ENCODE data around the gene STK10. TPM values are rescaled to one million over a fixed set of nuclear protein-coding genes. Genes with fewer than 3 reads are reported as not detected.
A peak's percentile ranks its signal among the peaks of the same experiment; 100 is the strongest.

Gene STK10
- total RNA-seq, 1 donor from 2014 or later: 60.2 TPM

GRCh38 chr5:172004824-172005237, 183.2 kb downstream of the STK10 start:
- no peaks in the 10 kb centered on the region for H3K27me3 Mint-ChIP-seq (ENCODE audit: low read depth, unreplicated experiment)
- DNase-seq (ENCODE audit: low read depth) (peak; percentile 27), FAIRE-seq (no peak)
- Histone ChIP-seq H4K20me1 (ENCODE audit: insufficient read depth, low read length) (peaks cover 66% of the 10 kb centered on the region), H3K27me3 (ENCODE audit: insufficient read depth, low read length) (no peaks in the 10 kb centered on the region), H3K79me2 (ENCODE audit: insufficient read depth, low read length) (peaks cover 67% of the 10 kb centered on the region), H3K36me3 (ENCODE audit: insufficient read depth, low read length) (no peaks in the 10 kb centered on the region), H3K4me2 (ENCODE audit: low read length) (peak overlapping the region; percentile 92), H3K4me1 (ENCODE audit: insufficient read depth, low read length) (peaks cover 49% of the 10 kb centered on the region), H2AFZ (ENCODE audit: low read depth, low read length) (no peak overlapping the region), H3K4me3 (ENCODE audit: insufficient read depth, low read depth, low read length) (peak overlapping the region; percentile 88), H3K9me3 (ENCODE audit: insufficient read depth, low read depth, low read length) (no peaks in the 10 kb centered on the region), H3K27ac (ENCODE audit: low read depth, low read length) (peak overlapping the region; percentile 98), H3K9ac (ENCODE audit: low read length) (peak overlapping the region; percentile 92)
- H3K36me3 Mint-ChIP-seq (ENCODE audit: low read depth, unreplicated experiment): no peaks in the 10 kb centered on the region
- H3K4me3 Mint-ChIP-seq (ENCODE audit: unreplicated experiment): peak overlapping the region; percentile 89
- no peak overlapping the region for H3K27ac Mint-ChIP-seq (ENCODE audit: unreplicated experiment)
- no peak for TF ChIP-seq CTCF (IDR thresholded peaks at IDR 0.05; ENCODE audit: insufficient read depth, low read depth, low read length)
- TF ChIP-seq EZH2 (IDR thresholded peaks at IDR 0.05; ENCODE audit: insufficient read depth, low read length): no peak
- peaks cover 2% of the 10 kb centered on the region for H3K9me3 Mint-ChIP-seq (ENCODE audit: unreplicated experiment)
- H3K4me1 Mint-ChIP-seq (ENCODE audit: low read depth, unreplicated experiment): peaks cover 39% of the 10 kb centered on the region

DNA sequence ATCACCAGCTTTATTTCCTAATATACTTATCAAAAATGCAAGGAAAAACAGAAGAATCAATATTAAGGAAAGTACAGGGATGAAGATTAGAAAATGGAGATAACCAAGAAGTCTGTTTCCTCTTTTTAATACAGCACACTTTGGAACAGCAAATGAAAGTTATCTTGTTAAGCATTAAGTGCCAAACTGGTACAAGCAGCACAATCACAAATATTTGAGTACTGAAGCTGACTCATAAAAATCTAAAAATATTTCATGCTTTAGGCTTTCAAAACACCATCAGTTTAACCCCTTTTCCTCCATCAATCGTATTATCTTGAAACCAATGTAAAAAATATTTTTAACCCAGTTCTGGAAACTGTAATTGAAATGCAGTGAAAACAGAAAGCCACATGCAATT, 184.3 kb downstream of the STK10 start:
- DNase-seq (ENCODE audit: low read depth) (peak; percentile 28), FAIRE-seq (no peak)
- peak overlapping the region; percentile 4 for H3K27ac ChIP-seq (ENCODE audit: low read depth, low read length)
- peak overlapping the region; percentile 92 for H3K4me2 ChIP-seq (ENCODE audit: low read length)
- H2AFZ ChIP-seq (ENCODE audit: low read depth, low read length): no peak overlapping the region
- H3K27ac Mint-ChIP-seq (ENCODE audit: unreplicated experiment): peak overlapping the region; percentile 22
- no peaks in the 10 kb centered on the region for H3K27me3 Mint-ChIP-seq (ENCODE audit: low read depth, unreplicated experiment)
- H3K4me3 ChIP-seq (ENCODE audit: insufficient read depth, low read depth, low read length): no peak overlapping the region
- peak overlapping the region; percentile 42 for H3K4me3 Mint-ChIP-seq (ENCODE audit: unreplicated experiment)
- peaks cover 40% of the 10 kb centered on the region for H3K4me1 ChIP-seq (ENCODE audit: insufficient read depth, low read length)
- peaks cover 76% of the 10 kb centered on the region for H4K20me1 ChIP-seq (ENCODE audit: insufficient read depth, low read length)
- H3K27me3 ChIP-seq (ENCODE audit: insufficient read depth, low read length): no peaks in the 10 kb centered on the region
- H3K79me2 ChIP-seq (ENCODE audit: insufficient read depth, low read length): peaks cover 78% of the 10 kb centered on the region
- H3K9me3 Mint-ChIP-seq (ENCODE audit: unreplicated experiment): peaks cover 3% of the 10 kb centered on the region
- H3K9me3 ChIP-seq (ENCODE audit: insufficient read depth, low read depth, low read length): no peaks in the 10 kb centered on the region
- H3K9ac ChIP-seq (ENCODE audit: low read length): no peak overlapping the region
- TF ChIP-seq EZH2 (IDR thresholded peaks at IDR 0.05; ENCODE audit: insufficient read depth, low read length) (no peak), CTCF (IDR thresholded peaks at IDR 0.05; ENCODE audit: insufficient read depth, low read depth, low read length) (no peak)
- H3K4me1 Mint-ChIP-seq (ENCODE audit: low read depth, unreplicated experiment): peaks cover 31% of the 10 kb centered on the region
- H3K36me3 Mint-ChIP-seq (ENCODE audit: low read depth, unreplicated experiment): peaks cover 2% of the 10 kb centered on the region
- H3K36me3 ChIP-seq (ENCODE audit: insufficient read depth, low read length): no peaks in the 10 kb centered on the region

GRCh38 chr5:172002840-172003512, 185.0 kb downstream of the STK10 start:
- H3K36me3 ChIP-seq (ENCODE audit: insufficient read depth, low read length): no peaks in the 10 kb centered on the region
- no peaks in the 10 kb centered on the region for H3K27me3 ChIP-seq (ENCODE audit: insufficient read depth, low read length)
- FAIRE-seq (no peak), DNase-seq (ENCODE audit: low read depth) (no peak)
- no peak overlapping the region for H3K9ac ChIP-seq (ENCODE audit: low read length)
- peaks cover 25% of the 10 kb centered on the region for H3K4me1 Mint-ChIP-seq (ENCODE audit: low read depth, unreplicated experiment)
- H3K4me3 Mint-ChIP-seq (ENCODE audit: unreplicated experiment): peak overlapping the region; percentile 56
- H3K36me3 Mint-ChIP-seq (ENCODE audit: low read depth, unreplicated experiment): peaks cover 2% of the 10 kb centered on the region
- peaks cover 85% of the 10 kb centered on the region for H3K79me2 ChIP-seq (ENCODE audit: insufficient read depth, low read length)
- no peak overlapping the region for H2AFZ ChIP-seq (ENCODE audit: low read depth, low read length)
- no peak overlapping the region for H3K27ac Mint-ChIP-seq (ENCODE audit: unreplicated experiment)
- TF ChIP-seq EZH2 (IDR thresholded peaks at IDR 0.05; ENCODE audit: insufficient read depth, low read length) (no peak), CTCF (IDR thresholded peaks at IDR 0.05; ENCODE audit: insufficient read depth, low read depth, low read length) (no peak)
- no peaks in the 10 kb centered on the region for H3K9me3 ChIP-seq (ENCODE audit: insufficient read depth, low read depth, low read length)
- no peak overlapping the region for H3K4me3 ChIP-seq (ENCODE audit: insufficient read depth, low read depth, low read length)
- H3K27ac ChIP-seq (ENCODE audit: low read depth, low read length): no peak overlapping the region
- H4K20me1 ChIP-seq (ENCODE audit: insufficient read depth, low read length): peaks cover 80% of the 10 kb centered on the region
- H3K4me2 ChIP-seq (ENCODE audit: low read length): peak overlapping the region; percentile 92
- H3K9me3 Mint-ChIP-seq (ENCODE audit: unreplicated experiment): peaks cover 3% of the 10 kb centered on the region
- H3K27me3 Mint-ChIP-seq (ENCODE audit: low read depth, unreplicated experiment): no peaks in the 10 kb centered on the region
- peaks cover 32% of the 10 kb centered on the region for H3K4me1 ChIP-seq (ENCODE audit: insufficient read depth, low read length)
